Measurements from ENCODE around the gene FGD6.
A peak's percentile ranks its signal among the peaks of the same experiment; 100 is the strongest.
"Not testable (repeated sequence)": the region's sequence is repeated elsewhere in the genome, so short reads cannot be mapped to it uniquely, and the experiment has no call there.

The FGD6 gene

DNA sequence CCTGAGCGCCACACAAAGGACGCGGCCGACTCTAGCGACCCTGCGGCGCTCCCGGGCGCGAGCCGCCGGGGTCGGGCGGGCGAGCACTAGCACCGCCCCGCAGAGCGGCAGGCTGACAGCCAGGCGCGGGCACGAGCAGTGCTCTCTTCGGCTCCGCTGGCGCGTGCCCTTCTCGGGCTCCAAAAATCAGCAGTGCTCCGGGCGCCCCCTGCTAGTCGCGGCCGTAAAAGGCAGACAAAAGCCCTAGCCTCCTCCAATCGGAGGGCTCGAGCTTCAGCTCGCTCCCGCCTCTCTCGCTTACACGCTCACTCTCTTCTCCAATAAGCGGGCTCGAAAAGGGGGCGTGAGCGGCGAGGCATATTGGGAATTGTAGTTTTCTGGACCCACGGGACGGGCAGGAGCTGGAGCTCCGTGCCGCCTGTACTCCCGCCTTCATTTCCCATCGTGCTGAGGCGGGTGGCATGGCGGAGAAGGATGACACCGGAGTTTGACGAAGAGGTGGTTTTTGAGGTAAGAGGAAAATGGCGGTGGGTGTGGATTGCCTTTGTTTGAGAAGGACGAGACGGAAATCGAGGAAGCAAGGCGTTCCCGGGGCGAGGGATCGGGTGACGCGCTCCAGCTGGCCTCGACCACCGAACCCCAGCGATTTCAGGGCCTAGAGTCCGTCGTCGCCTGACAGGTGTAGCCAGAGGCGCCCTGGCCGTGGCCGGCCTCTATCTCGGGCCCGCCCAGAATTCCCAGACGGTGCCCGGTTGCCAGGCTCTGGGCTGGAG, at the start of gene FGD6, which contains the start of gene VEZT:
Gene FGD6 (minus strand): TSS at position 91 of the 773 bp plus-strand sequence. CDS start 227 bp downstream, outside the sequence.
Gene VEZT (plus strand): TSS at position 431 of the 773 bp plus-strand sequence. CDS start 44 bp downstream, at position 475.
- peak; percentile 98 for DNase-seq

DNA sequence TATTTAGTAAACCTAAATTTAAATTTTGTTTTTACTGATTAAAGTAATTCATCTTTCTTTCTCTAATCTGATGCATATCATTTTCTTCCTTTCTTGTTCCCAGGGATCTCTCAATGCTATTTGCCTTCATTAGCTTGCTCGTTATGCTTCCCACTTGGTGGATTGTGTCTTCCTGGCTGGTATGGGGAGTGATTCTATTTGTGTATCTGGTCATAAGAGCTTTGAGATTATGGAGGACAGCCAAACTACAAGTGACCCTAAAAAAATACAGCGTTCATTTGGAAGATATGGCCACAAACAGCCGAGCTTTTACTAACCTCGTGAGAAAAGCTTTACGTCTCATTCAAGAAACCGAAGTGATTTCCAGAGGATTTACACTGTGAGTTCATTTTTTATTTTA, 49.0 kb upstream of the FGD6 start:
- no peak for DNase-seq

DNA sequence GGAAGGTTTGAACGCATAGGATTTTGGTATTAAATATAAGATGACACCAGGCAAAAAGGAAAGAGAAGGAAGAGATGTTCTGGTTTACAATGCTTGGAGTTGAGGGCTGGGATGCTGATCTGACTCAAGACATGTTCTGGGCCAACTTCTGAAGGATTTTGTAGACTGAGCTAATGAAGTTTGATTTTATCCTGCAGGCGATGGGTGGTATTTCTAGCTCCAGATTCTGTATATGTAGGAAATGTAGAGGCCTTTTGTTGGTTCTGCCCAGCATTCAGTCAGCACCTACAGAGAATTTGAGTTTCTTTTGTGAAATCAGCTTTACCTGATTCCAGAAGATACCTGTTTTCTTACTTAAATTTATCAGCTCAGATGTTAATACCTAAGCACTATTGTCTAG, 48.5 kb upstream of the FGD6 start:
- no peak for DNase-seq

DNA sequence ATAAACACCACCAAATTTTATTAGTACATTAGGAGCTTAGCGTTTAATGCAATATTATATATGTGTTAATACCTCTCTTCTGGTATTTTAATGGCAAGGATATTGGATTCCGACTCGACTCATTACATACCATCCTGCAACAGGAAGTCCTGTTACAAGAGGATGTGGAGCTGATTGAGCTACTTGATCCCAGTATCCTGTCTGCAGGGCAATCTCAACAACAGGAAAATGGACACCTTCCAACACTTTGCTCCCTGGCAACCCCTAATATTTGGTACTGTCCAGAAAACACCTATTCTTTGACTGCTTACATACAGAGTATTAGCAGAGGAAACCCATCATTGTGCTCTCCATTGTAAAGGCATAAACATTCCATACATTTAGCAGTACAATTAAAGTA, 45.5 kb upstream of the FGD6 start:
- DNase-seq = no peak

DNA sequence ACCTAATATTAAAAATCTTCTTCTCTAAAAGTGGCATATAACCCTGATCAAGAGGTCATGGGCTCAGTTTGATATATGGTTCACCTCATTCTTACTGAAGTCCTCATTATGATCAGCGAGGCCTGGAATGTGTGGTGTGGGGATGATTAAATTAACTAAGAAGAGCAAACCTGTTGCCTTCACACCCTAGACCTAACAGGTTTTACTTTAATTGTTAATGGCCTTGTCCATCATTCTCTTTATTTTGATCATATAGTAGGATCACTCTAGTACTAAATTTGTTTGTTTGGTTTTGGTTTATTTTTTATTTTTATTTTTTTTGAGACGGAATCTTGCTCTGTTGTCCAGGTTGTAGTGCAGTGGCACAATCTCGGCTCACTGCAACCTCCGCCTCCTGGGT, 43.8 kb upstream of the FGD6 start:
- DNase-seq = no peak

DNA sequence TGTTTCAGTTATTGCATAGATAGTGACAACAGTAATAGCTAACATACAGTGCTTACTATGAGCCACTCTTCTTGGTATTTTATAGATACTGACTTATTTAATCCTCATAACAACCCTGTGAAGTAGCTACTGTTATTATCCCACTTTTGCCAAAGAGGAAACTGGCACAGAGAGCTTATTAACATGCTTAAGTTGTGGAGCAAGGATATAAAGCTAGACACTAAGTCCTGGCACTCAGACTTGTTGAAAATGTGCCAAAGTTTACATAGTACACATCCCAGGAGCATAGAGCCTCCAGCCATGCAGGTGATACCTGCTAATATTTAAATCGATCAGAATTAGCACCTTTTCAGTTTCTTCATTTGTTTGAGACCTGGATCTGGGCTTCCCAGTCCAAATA, 42.1 kb upstream of the FGD6 start:
- DNase-seq = no peak

DNA sequence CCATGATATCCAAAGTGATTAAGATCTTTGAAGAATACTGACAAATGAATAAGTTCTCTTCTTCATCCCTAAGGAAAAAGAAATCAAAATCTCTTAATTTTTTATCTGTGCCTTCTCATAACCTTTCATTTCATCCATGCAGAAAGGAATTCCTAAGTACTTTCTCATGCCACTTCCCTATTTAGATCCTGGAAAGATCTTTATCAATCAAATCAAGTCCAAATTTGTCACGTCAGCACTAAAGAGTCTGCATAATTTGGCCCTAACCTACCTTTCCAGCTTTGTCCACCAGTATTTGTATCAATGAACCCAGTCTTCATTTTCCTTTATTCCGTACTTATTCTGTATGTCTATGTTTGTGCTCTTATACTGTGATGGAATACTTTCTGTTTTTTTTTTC, 41.5 kb upstream of the FGD6 start:
- no peak for DNase-seq

DNA sequence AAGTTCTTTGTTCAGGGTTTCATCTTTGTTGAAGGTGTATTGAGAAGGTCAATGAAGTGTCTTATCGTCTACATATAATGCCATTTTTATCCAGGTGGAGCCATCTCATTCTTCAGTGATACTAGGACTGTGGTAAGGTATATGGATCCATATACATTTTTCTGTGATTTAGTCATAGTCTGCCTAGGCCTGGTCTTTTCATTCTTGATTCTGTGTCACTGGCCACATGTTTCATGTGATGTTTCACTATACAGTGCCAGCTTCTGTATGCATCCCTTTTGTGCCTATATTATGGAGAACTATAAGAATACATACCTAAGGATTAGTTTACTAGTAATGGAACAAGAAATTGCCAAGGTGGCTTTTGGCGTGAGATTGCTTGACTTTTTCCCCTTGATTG, 40.9 kb upstream of the FGD6 start:
- DNase-seq = no peak

DNA sequence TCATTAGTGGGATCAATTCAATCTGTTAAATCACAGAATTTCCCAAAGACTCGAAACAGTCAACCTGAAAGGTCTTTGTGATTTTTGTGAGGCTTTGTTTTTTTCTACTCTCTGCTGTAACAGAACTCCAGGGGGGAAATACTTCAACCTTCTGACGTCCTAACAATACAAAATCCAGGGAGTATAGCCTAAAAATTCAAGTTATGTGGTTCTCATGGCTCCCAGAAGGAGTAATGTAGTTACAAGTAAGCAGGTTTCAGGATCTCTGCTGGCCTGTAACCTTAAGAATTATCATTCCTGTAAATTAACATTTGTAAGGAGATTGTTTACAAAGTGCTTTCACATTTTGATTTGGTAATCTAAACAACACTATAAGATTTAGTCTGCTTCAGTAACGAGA, 40.3 kb upstream of the FGD6 start:
- no peak for DNase-seq

DNA sequence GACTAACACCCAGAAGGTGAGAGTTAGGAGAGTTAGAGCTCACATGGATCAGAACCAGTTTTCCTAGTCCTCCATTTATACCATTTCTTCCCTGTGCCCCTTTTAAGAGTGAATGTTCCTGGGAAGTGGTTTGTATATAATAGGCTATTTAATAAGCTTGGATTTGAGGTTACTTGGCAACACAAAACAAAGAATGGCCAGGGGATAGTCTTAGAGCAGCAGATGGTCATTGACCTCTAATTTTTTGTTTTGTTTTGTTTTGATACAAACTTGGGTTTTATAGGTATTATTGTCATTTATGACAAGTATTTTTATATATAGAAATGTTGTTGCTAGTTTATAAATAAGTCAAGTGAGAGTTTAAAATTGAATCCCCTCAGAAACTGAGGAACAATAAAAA, 36.1 kb upstream of the FGD6 start:
- no peak for DNase-seq

DNA sequence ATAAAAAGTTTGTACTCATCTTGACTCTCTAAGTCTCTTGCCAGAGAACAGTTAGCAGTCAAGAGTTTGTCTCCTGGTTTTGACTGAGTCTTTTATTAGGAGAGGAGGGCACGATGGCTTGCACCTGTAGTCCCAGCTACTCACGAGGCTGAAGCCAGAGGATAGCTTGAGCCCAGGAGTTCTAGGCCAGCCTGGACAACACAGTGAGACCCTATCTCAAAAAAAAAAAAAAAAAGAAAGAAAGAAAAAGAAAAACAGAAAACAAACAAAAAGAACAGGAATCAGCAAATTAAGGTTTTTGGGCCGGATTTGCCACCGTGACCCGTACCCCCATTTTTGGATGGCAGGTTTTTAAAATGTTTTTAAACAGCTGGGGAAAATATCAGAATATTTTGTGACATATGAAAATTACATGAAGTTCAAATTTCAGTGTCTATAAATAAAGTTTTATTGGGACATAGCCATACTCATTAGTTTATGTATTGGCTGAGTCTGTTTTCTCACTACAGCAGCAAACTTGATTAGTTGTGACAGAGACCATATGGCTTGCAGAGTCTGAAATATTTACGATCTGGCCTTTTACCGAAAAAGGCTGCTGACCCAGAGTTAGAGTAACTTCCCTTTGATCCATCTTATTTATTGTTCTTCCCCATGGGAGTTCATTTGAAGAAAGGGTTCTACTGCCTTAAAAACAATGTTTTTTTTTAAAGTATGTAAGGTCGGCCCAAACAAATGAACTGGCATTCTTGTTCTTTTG, 31.5 kb upstream of the FGD6 start:
- DNase-seq = no peak

DNA sequence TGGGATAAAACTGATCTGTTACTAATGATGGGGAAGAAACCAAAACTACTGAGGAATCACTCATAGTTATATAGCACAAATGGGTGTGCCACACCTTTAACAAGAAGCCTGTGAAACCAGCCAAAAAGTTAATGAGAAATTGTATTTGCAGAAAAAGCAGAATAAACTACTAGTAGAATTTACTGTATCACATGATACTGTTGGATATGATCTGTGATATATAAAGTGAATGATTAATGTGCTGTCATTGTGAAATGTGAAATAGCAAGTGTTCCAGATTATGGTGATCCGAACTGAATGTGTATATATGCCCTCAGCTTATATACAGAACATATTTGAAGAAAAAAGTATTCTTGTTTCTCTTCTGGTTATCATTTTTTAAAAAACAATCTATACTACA, 30.8 kb upstream of the FGD6 start:
- no peak for DNase-seq

DNA sequence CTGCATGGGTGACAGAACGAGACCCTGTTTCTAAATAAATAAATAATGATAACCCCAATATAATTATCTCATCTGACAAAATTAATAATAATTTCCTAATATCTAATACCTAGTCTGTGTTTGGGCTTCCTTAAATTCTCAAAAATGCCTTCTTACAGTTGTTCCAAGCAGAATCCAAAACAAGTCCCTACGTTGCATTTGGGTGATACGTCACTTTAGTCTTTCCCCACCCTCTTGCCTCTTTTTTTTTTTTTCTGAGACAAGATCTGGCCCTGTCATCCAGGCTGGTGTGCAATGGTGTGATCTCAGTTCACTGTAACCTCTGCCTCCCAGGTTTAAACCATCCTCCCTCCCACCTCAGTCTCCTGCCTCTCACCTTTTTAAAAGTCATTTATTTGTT, 27.1 kb upstream of the FGD6 start:
- DNase-seq = no peak

DNA sequence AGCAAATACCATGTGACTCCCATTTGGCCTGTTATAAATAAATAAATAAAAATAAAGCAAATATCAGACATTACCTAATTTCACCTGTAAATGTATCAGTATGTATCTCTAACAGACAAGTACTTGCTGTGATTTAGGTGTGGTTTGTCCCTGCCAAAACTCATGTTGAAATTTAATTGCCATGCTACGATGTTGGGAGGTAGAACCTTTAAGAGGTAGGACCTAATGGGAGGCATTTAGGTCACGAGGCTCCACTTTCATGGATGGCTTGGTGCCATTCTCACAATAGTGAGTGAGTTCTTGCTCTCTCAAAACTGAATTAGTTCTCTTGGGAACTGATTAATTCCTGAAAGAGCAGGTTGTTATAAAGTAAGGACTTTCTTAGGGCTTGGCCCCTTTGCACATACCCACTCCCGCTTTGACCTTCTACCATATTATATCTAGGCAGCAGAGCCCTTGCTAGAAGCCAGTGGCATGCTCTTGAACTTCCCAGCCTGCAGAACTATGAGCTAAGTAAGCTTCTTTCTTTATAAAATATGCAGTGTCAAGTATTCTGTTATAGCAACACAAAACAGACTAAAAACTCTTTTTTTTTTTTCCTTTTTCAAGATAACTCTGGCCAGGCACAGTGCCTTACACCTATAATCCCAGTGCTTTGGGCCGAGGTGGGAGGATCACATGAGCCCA, 26.4 kb upstream of the FGD6 start:
- DNase-seq = no peak

DNA sequence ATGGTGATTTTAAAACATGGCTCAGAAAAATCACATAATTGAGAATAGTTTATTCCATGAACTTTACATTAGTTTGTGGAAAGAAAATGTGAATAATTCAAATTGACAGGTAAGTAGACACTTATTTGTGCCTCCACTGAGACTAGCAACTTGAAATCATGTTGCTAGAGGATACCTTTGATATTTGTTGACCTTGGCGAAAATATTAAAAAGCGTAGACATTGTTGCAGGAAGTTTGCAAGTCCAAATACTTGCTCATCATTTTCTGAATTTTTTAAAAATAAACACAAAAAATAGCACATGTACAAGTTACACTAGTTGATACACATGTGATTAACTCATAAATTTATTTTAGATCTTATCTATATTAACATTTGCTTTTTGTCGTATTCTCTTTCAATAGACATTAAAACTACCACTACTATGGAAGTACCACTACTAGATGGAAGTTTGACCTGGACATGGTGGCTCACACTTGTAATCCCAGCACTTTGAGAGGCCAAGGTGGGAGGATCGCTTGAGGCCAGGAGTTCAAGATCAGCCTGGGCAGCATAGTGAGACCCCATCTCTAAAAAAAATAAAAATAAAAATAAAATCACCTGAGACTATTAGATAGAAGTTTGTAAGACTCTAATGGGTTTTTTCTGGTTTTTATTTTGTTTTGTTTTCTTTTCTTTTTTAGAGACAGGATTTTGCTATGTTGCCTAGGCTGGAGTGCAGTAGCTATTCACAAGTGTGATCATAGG, 24.7 kb upstream of the FGD6 start:
- no peak for DNase-seq

DNA sequence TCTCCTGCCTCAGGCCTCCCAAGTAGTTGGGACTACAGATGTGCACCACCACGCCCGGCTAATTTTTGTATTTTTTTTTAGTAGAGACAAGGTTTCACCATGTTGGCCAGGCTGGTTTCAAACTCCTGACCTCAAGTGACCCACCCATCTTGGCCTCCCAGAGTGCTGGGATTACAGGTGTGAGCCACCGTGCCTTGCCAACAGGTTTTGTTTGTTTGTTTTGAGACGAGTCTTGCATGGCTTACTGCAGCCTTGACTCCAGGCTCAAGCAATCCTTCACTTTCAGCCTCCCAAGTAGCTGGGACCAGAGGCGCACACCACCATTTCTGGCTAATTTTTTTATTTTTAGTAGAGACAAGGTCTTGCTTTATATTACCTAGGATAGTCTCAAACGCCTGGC, 23.9 kb upstream of the FGD6 start:
- not testable (repeated sequence) for DNase-seq

DNA sequence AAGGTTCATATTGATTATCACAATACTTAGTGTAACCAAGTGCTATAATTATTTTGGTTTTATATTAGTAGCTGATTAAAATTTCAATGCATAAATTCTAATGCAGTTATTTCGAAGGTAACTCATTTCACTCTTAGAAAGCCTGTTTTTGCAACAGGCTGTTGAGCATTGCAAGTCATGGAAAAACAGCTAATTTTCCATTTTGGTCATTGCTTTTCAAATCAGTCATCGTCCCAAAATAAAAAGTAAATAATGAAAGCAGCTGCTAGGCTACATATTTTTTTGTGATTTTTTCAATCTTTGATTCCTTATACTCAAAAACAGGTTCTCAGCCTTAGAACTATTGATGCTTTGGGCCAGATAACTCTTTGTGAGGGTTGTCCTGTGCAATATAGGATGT, 23.3 kb upstream of the FGD6 start:
- no peak for DNase-seq

DNA sequence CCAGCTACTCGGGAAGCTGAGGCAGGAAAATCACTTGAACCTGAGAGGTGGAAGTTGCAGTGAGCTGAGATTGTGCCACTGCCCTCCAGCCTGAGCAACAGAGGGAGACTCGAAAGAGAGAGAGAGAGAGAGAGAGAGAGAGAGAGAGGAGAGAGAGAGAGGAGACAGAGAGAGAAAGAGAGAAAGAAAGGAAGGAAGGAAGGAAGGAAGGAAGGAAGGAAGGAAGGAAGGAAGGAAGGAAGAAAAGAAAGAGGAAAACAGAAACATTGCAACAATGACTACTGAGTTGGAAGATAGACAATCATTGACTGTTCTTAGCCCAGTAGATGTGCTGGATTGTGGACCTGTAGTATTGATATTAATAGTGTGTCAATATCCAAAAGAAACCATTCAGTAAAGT, 22.6 kb upstream of the FGD6 start:
- not testable (repeated sequence) for DNase-seq

DNA sequence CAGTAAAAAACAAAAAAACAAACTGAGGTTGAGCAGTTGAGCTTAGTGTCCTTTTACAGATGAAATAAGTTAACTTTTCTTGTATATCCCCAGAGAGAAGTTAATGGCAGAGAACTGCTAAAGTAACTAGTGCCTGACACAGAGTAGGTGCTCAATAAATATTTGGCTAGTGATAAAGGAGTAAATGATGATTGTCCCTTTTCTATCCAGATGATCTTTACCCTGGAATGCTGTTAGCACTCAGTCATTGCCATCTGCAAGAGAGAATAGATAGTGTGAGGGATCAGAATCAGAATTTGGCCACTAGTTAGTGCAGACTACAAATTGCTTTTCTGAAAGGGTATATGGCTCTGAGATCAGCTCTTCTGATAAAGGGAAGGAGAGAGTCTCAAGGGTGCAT, 21.9 kb upstream of the FGD6 start:
- DNase-seq = no peak

DNA sequence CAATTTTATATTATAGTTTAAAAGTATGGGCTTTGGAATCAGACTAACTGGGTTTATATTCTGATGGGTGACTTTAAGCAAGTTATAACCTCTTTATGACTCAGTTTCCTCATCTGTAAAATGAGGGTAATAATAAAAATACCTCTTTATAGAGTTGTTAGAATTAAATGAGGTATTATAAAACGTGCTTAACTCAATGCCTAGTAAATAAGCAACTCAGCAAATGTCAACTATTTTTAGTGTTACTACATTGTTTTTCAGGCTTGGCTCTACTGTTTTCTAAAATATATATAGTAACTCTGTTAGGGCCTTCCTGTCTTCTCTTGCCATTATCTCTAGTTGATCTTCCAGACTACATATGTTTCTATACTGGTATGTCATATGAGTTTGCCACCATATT, 20.9 kb upstream of the FGD6 start:
- no peak for DNase-seq

DNA sequence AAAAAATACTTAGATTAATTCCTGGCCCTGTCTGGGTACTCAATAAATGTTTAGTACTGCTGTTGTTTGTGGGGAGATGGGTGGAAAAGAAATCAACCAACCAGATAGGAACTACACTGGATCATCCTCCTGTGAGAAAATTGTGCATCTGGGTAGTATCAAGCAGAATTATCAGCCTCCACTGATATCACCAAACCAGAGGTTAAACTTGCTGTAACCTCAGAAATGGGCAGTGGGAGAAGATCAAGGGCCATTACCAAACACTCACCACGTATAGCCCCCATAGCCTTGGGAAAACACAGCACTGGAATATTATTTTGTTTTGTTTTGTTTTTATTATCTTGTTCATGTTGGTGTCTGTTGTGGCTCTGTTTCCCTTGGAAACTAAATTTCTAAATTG, 20.0 kb upstream of the FGD6 start:
- DNase-seq = no peak

DNA sequence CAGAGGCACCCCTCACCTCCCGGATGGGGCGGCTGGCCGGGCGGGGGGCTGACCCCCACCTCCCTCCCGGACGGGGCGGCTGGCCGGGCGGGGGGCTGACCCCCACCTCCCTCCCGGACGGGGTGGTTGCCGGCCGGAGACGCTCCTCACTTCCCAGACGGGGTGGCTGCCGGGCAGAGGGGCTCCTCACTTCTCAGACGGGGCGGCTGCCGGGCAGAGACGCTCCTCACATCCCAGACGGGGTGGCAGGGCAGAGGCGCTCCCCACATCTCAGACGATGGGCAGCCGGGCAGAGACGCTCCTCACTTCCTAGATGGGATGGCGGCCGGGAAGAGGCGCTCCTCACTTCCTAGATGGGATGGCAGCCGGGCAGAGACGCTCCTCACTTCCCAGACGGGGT, 18.4 kb upstream of the FGD6 start:
- not testable (repeated sequence) for DNase-seq

DNA sequence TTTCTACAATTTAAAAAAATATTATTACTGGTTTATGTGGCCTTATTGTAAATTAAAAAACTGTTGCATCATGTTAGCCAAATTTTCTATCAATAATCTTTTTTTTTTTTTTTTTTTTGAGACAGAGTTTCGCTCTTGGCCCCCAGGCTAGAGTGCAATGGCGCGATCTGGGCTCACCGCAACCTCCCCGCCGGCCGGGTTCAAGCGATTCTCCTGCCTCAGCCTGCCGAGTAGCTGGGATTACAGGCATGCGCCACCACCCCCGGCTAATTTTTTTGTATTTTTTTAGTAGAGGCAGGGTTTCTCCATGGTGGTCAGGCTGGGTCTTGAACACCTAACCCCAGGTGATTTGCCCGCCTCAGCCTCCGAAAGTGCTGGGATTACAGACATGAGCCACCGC, 16.9 kb upstream of the FGD6 start:
- DNase-seq = not testable (repeated sequence)
